ENCODE data around the gene TREML2. TPM values are rescaled to one million over a fixed set of nuclear protein-coding genes. Genes with fewer than 3 reads are reported as not detected.
A peak's percentile ranks its signal among the peaks of the same experiment; 100 is the strongest.

TREML2 gene
- polyA plus RNA-seq, 1 donor from 2014 or later, result not detected

GRCh38 chr6:41228096-41228495 is 27.1 kb upstream of the TREML2 start, which contains the start of gene TREML4:
Gene TREML4, plus strand, starts transcription at chr6:41228349. Its CDS starts 79 bp downstream, at chr6:41228428.
- H4K20me1 ChIP-seq (ENCODE audit: insufficient read depth), result no peaks in the 10 kb centered on the region

GRCh38 chr6:41226752-41227151 is 25.8 kb upstream of the TREML2 start:
- Histone ChIP-seq H3F3A (ENCODE audit: insufficient read depth, low read length, poor library complexity, severe bottlenecking) (no peaks in the 10 kb centered on the region), H3K9me3 (ENCODE audit: low read length) (no peaks in the 10 kb centered on the region), H3K27ac (ENCODE audit: low read length) (peak overlapping the region; percentile 75), H3K79me2 (replicated peaks; ENCODE audit: insufficient read depth, low read length) (no peaks in the 10 kb centered on the region), H3K4me2 (ENCODE audit: low read length) (peak overlapping the region; percentile 48), H3K9ac (ENCODE audit: low read length) (no peak overlapping the region), H4K20me1 (ENCODE audit: insufficient read depth) (no peaks in the 10 kb centered on the region), H3K27me3 (ENCODE audit: insufficient read depth, low read depth, low read length) (no peaks in the 10 kb centered on the region), H3K36me3 (ENCODE audit: insufficient read depth, low read length) (no peaks in the 10 kb centered on the region), H3K4me3 (ENCODE audit: low read length) (peak overlapping the region; percentile 43), H2AFZ (ENCODE audit: low read depth, low read length) (no peak overlapping the region), H3K9me2 (ENCODE audit: insufficient read depth, low read length) (no peaks in the 10 kb centered on the region)
- TF ChIP-seq CTCF (IDR thresholded peaks at IDR 0.05; ENCODE audit: poor library complexity, severe bottlenecking) (peak; percentile 15), EZH2 (IDR thresholded peaks at IDR 0.05; ENCODE audit: borderline replicate concordance, insufficient read depth, low read length, poor library complexity, severe bottlenecking) (no peak), EP300 (conservative IDR thresholded peaks at IDR 0.05; ENCODE audit: poor library complexity, severe bottlenecking) (peak; percentile 97), SMC3 (conservative IDR thresholded peaks at IDR 0.05; ENCODE audit: poor library complexity) (peak; percentile 26), RAD21 (conservative IDR thresholded peaks at IDR 0.05) (peak; percentile 35), REST (IDR thresholded peaks at IDR 0.05; ENCODE audit: borderline replicate concordance) (peak; percentile 71), POLR2AphosphoS5 (IDR thresholded peaks at IDR 0.05) (peak; percentile 96), MXI1 (conservative IDR thresholded peaks at IDR 0.05; ENCODE audit: poor library complexity, severe bottlenecking) (peak; percentile 36), TAF1 (IDR thresholded peaks at IDR 0.05; ENCODE audit: low read depth) (no peak)

More at GRCh38 chr6:41228096-41228495, 27.1 kb upstream of the TREML2 start, which contains the start of gene TREML4:
- H3K27me3 ChIP-seq (ENCODE audit: insufficient read depth, low read depth, low read length), result no peaks in the 10 kb centered on the region
- no peaks in the 10 kb centered on the region for H3K9me2 ChIP-seq (ENCODE audit: insufficient read depth, low read length)
- no peaks in the 10 kb centered on the region for H3K36me3 ChIP-seq (ENCODE audit: insufficient read depth, low read length)
- TF ChIP-seq REST (IDR thresholded peaks at IDR 0.05; ENCODE audit: borderline replicate concordance) (no peak), EZH2 (IDR thresholded peaks at IDR 0.05; ENCODE audit: borderline replicate concordance, insufficient read depth, low read length, poor library complexity, severe bottlenecking) (no peak)
- H3K9me3 ChIP-seq (ENCODE audit: low read length), result no peaks in the 10 kb centered on the region
- H3K79me2 ChIP-seq (replicated peaks; ENCODE audit: insufficient read depth, low read length), result no peaks in the 10 kb centered on the region
- H2AFZ ChIP-seq (ENCODE audit: low read depth, low read length), result no peak within 1 kb of the TSS
- peak within 1 kb of the TSS; percentile 75 for H3K27ac ChIP-seq (ENCODE audit: low read length)
- H3K4me3 ChIP-seq (ENCODE audit: low read length), result peak within 1 kb of the TSS; percentile 43
- H3K9ac ChIP-seq (ENCODE audit: low read length), result no peak within 1 kb of the TSS
- H3K4me2 ChIP-seq (ENCODE audit: low read length), result peak within 1 kb of the TSS; percentile 48
- no peaks in the 10 kb centered on the region for H3F3A ChIP-seq (ENCODE audit: insufficient read depth, low read length, poor library complexity, severe bottlenecking)
